ENCODE measurements around the gene TPST2. TPM values are rescaled to one million over a fixed set of nuclear protein-coding genes. Genes with fewer than 3 reads are reported as not detected.

Gene TPST2
- total RNA-seq, 1 donor from 2014 or later: 59.3 TPM

- H3K27me3 Mint-ChIP-seq (ENCODE audit: unreplicated experiment): peaks cover 2% of the 10 kb centered on the region
- H3K36me3 Mint-ChIP-seq (ENCODE audit: low read depth, unreplicated experiment): peaks cover 8% of the 10 kb centered on the region
- H3K27ac Mint-ChIP-seq (ENCODE audit: unreplicated experiment): peak overlapping the region; percentile 67
- H3K9me3 Mint-ChIP-seq (ENCODE audit: unreplicated experiment): no peaks in the 10 kb centered on the region
- no peak overlapping the region for H3K4me3 Mint-ChIP-seq (ENCODE audit: unreplicated experiment)
- H3K4me1 Mint-ChIP-seq (ENCODE audit: unreplicated experiment): peaks cover 5% of the 10 kb centered on the region
- DNase-seq (ENCODE audit: low spot score): no peak
- TF ChIP-seq CTCF (IDR thresholded peaks at IDR 0.05; ENCODE audit: unreplicated experiment): no peak
Observed at GRCh38 chr22:26545827-26546226, 44.1 kb downstream of the TPST2 start.

GRCh38 chr22:26545385-26545784 is 44.5 kb downstream of the TPST2 start:
- H3K27me3 Mint-ChIP-seq (ENCODE audit: unreplicated experiment): peaks cover 2% of the 10 kb centered on the region
- no peaks in the 10 kb centered on the region for H3K9me3 Mint-ChIP-seq (ENCODE audit: unreplicated experiment)
- peaks cover 8% of the 10 kb centered on the region for H3K36me3 Mint-ChIP-seq (ENCODE audit: low read depth, unreplicated experiment)
- no peak for DNase-seq (ENCODE audit: low spot score)
- no peak overlapping the region for H3K4me3 Mint-ChIP-seq (ENCODE audit: unreplicated experiment)
- no peak for TF ChIP-seq CTCF (IDR thresholded peaks at IDR 0.05; ENCODE audit: unreplicated experiment)
- H3K4me1 Mint-ChIP-seq (ENCODE audit: unreplicated experiment): peaks cover 5% of the 10 kb centered on the region
- H3K27ac Mint-ChIP-seq (ENCODE audit: unreplicated experiment): no peak overlapping the region

- peaks cover 5% of the 10 kb centered on the region for H3K4me1 Mint-ChIP-seq (ENCODE audit: unreplicated experiment)
- DNase-seq (ENCODE audit: low spot score): no peak
- H3K4me3 Mint-ChIP-seq (ENCODE audit: unreplicated experiment): no peak overlapping the region
- peaks cover 2% of the 10 kb centered on the region for H3K27me3 Mint-ChIP-seq (ENCODE audit: unreplicated experiment)
- H3K27ac Mint-ChIP-seq (ENCODE audit: unreplicated experiment): no peak overlapping the region
- H3K36me3 Mint-ChIP-seq (ENCODE audit: low read depth, unreplicated experiment): peaks cover 8% of the 10 kb centered on the region
- no peaks in the 10 kb centered on the region for H3K9me3 Mint-ChIP-seq (ENCODE audit: unreplicated experiment)
- no peak for TF ChIP-seq CTCF (IDR thresholded peaks at IDR 0.05; ENCODE audit: unreplicated experiment)
Observed at GRCh38 chr22:26544489-26544888, 45.4 kb downstream of the TPST2 start.

- TF ChIP-seq CTCF (IDR thresholded peaks at IDR 0.05; ENCODE audit: unreplicated experiment): no peak
- H3K27me3 Mint-ChIP-seq (ENCODE audit: unreplicated experiment): peaks cover 2% of the 10 kb centered on the region
Observed at GRCh38 chr22:26542831-26543230, 47.1 kb downstream of the TPST2 start.

GRCh38 chr22:26541167-26541819 is 48.6 kb downstream of the TPST2 start:
- DNase-seq (ENCODE audit: low spot score): no peak
- TF ChIP-seq CTCF (IDR thresholded peaks at IDR 0.05; ENCODE audit: unreplicated experiment): no peak
- peaks cover 19% of the 10 kb centered on the region for H3K36me3 Mint-ChIP-seq (ENCODE audit: low read depth, unreplicated experiment)
- H3K9me3 Mint-ChIP-seq (ENCODE audit: unreplicated experiment): no peaks in the 10 kb centered on the region
- H3K27ac Mint-ChIP-seq (ENCODE audit: unreplicated experiment): no peak overlapping the region
- no peak overlapping the region for H3K4me3 Mint-ChIP-seq (ENCODE audit: unreplicated experiment)
- H3K27me3 Mint-ChIP-seq (ENCODE audit: unreplicated experiment): peaks cover 3% of the 10 kb centered on the region
- peaks cover 13% of the 10 kb centered on the region for H3K4me1 Mint-ChIP-seq (ENCODE audit: unreplicated experiment)

More at GRCh38 chr22:26542831-26543230, 47.1 kb downstream of the TPST2 start:
- Mint-ChIP-seq H3K27ac (ENCODE audit: unreplicated experiment) (no peak overlapping the region), H3K36me3 (ENCODE audit: low read depth, unreplicated experiment) (peaks cover 20% of the 10 kb centered on the region), H3K4me1 (ENCODE audit: unreplicated experiment) (peaks cover 11% of the 10 kb centered on the region), H3K9me3 (ENCODE audit: unreplicated experiment) (no peaks in the 10 kb centered on the region), H3K4me3 (ENCODE audit: unreplicated experiment) (no peak overlapping the region)
- no peak for DNase-seq (ENCODE audit: low spot score)
